HL-60 (cell line): ENCODE measurements around the gene TMEM255B.

Source experiments
- DNase-seq, 2 experiments: peaks; one replicate each; pipeline ENCODE4 v3.0.0-alpha.2; 2010 to 2020; ENCODE audit warnings: low read depth in 1 of 2, low spot score in 1 of 2
- H3K27ac ChIP-seq: fragments of 250-450 bp; sonication (Bioruptor Pico); replicated peaks from 2 replicates; pipeline ENCODE4 v1.5.1; 2020; ENCODE audit warnings: mild to moderate bottlenecking, moderate library complexity
- H3K27me3 ChIP-seq: fragments of 250-450 bp; sonication (Bioruptor Pico); 2 replicates; pipeline ENCODE4 v1.5.1; 2021; ENCODE audit warnings: mild to moderate bottlenecking, moderate library complexity; ENCODE audit not compliant: insufficient read depth, poor library complexity, severe bottlenecking
- H3K4me3 ChIP-seq: replicated peaks from 2 replicates; pipeline ENCODE4 v1.5.1; 2011; ENCODE audit warnings: mild to moderate bottlenecking, control low read depth, low read length; ENCODE audit not compliant: insufficient read depth
- GABPA ChIP-seq: IDR thresholded peaks from 2 replicates; pipeline ENCODE4 v1.6.1; 2012; ENCODE audit warnings: low read depth
- POLR2AphosphoS5 ChIP-seq: IDR thresholded peaks from 2 replicates; pipeline ENCODE4 v1.6.1; 2012; ENCODE audit warnings: low read depth
- SPI1 ChIP-seq: IDR thresholded peaks from 2 replicates; pipeline ENCODE4 v1.6.1; 2012; ENCODE audit warnings: low read depth, mild to moderate bottlenecking, borderline replicate concordance
- TF ChIP-seq, protein P1 (sequence below): IDR thresholded peaks from one replicate; pipeline ENCODE4 v1.5.1; 2011; ENCODE audit warnings: low read length, control low read depth, inconsistent platforms; ENCODE audit not compliant: insufficient read depth
- TF ChIP-seq, protein P2 (sequence below): IDR thresholded peaks from 2 replicates; pipeline ENCODE4 v1.6.1; 2012; ENCODE audit warnings: low read depth; ENCODE audit not compliant: insufficient replicate concordance

The TMEM255B gene

DNA sequence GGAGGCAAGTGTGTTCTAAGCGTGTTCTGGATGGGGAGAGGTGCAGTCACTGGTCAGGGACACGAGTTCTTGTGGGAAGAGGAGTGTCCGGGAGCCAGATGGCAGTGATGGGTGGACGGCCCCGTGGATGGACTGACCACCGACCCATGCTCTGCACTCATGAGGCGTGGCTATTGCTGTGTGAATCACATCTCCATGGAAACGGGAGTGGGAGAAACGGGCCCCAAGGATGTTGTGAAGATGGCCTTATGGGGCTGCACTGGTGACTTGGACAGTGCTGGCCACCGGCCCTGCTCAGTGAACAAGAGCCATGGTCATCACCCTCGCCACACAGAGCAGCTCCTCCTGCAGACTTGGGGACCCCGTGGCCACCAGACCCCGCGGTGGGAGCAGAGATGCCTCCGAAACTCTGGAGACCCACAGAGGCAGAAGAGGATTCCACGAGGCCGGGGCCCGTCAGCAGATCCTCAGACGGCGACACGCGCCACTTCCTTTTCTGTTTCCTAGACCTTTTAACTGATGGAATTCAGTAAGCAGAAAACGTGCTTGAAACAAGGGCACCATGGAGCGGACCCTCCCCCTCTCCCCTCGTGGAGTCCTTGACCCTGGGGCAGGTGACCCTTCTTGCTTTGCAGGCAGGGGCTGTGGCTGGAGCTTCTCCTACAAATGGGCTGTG lies 57.4 kb downstream of the TMEM255B start:
- TF ChIP-seq, protein P1, sequence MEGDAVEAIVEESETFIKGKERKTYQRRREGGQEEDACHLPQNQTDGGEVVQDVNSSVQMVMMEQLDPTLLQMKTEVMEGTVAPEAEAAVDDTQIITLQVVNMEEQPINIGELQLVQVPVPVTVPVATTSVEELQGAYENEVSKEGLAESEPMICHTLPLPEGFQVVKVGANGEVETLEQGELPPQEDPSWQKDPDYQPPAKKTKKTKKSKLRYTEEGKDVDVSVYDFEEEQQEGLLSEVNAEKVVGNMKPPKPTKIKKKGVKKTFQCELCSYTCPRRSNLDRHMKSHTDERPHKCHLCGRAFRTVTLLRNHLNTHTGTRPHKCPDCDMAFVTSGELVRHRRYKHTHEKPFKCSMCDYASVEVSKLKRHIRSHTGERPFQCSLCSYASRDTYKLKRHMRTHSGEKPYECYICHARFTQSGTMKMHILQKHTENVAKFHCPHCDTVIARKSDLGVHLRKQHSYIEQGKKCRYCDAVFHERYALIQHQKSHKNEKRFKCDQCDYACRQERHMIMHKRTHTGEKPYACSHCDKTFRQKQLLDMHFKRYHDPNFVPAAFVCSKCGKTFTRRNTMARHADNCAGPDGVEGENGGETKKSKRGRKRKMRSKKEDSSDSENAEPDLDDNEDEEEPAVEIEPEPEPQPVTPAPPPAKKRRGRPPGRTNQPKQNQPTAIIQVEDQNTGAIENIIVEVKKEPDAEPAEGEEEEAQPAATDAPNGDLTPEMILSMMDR = no peak
- no peak for TF ChIP-seq POLR2AphosphoS5
- 0 out of 2 replicates have a peak, but pooled peaks have one; percentile 3 for TF ChIP-seq SPI1
- TF ChIP-seq GABPA = no peak
- TF ChIP-seq, protein P2, sequence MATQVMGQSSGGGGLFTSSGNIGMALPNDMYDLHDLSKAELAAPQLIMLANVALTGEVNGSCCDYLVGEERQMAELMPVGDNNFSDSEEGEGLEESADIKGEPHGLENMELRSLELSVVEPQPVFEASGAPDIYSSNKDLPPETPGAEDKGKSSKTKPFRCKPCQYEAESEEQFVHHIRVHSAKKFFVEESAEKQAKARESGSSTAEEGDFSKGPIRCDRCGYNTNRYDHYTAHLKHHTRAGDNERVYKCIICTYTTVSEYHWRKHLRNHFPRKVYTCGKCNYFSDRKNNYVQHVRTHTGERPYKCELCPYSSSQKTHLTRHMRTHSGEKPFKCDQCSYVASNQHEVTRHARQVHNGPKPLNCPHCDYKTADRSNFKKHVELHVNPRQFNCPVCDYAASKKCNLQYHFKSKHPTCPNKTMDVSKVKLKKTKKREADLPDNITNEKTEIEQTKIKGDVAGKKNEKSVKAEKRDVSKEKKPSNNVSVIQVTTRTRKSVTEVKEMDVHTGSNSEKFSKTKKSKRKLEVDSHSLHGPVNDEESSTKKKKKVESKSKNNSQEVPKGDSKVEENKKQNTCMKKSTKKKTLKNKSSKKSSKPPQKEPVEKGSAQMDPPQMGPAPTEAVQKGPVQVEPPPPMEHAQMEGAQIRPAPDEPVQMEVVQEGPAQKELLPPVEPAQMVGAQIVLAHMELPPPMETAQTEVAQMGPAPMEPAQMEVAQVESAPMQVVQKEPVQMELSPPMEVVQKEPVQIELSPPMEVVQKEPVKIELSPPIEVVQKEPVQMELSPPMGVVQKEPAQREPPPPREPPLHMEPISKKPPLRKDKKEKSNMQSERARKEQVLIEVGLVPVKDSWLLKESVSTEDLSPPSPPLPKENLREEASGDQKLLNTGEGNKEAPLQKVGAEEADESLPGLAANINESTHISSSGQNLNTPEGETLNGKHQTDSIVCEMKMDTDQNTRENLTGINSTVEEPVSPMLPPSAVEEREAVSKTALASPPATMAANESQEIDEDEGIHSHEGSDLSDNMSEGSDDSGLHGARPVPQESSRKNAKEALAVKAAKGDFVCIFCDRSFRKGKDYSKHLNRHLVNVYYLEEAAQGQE = no peak
- no peak for DNase-seq
- Histone ChIP-seq H3K27ac (no peak overlapping the region), H3K27me3 (no peaks in the 10 kb centered on the region), H3K4me3 (peak overlapping the region; percentile 47)

- DNase-seq = peak in 1 of 2 experiments; percentile 58
- Histone ChIP-seq H3K27ac (no peak overlapping the region), H3K4me3 (no peak overlapping the region), H3K27me3 (no peaks in the 10 kb centered on the region)
- TF ChIP-seq, protein P2 = no peak
- TF ChIP-seq, protein P1 = peak; percentile 22
Observed at GRCh38 chr13:113816946-113817859, 58.2 kb downstream of the TMEM255B start.

- DNase-seq = no peak
- H3K4me3 ChIP-seq = no peak overlapping the region
- TF ChIP-seq, protein P2 = no peak
- no peak for TF ChIP-seq SPI1
- TF ChIP-seq, protein P1 = no peak
- TF ChIP-seq POLR2AphosphoS5 = no peak
- TF ChIP-seq GABPA = no peak
- H3K27ac ChIP-seq = no peak overlapping the region
- H3K27me3 ChIP-seq = no peaks in the 10 kb centered on the region
Observed at GRCh38 chr13:113817860-113818691, 59.0 kb downstream of the TMEM255B start.
